Measurements from ENCODE around the gene ITPRID2.

The ITPRID2 gene

DNA sequence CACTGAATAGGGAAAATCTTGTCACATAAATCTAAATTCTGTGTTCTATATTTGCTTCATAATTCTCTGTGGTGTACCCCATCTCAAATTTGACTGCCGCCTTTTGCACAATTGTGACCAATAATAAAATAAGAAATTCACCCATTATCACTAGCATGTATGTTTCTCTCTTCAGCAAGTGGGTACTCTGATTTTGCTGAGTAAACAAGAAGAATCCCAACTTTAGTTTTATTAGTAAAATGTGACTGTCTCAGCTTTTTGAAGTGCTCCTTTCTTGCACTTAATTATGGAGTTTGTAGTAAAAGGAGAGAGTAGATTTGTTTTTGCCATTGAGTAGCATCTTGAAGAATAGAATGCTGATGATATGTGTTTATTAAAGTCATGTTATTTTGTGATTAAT lies 16.1 kb downstream of the ITPRID2 start:
- H3K4me2 ChIP-seq (ENCODE audit: low read depth, low read length), result peak overlapping the region; percentile 66
- no peak overlapping the region for H3K4me3 ChIP-seq (ENCODE audit: low read length)
- no peaks in the 10 kb centered on the region for H4K20me1 ChIP-seq (ENCODE audit: insufficient read depth, low read length)
- H3K79me2 ChIP-seq (ENCODE audit: low read length), result peaks cover 28% of the 10 kb centered on the region
- no peak overlapping the region for H3K9ac ChIP-seq (ENCODE audit: low read length)
- H3K27me3 ChIP-seq (replicated peaks; ENCODE audit: insufficient read depth, low read length), result no peaks in the 10 kb centered on the region
- H3K9me3 ChIP-seq (replicated peaks; ENCODE audit: insufficient read depth, low read length), result no peaks in the 10 kb centered on the region
- no peak for DNase-seq
- H3K36me3 ChIP-seq (replicated peaks; ENCODE audit: insufficient read depth, low read length), result no peaks in the 10 kb centered on the region; the same call in 1 of the 2 replicates
- peaks cover 36% of the 10 kb centered on the region for H3F3A ChIP-seq (ENCODE audit: insufficient read depth, low read length)
- no peaks in the 10 kb centered on the region for H3K9me2 ChIP-seq (replicated peaks; ENCODE audit: insufficient read depth, low read length)
- H3K4me1 ChIP-seq (ENCODE audit: low read length), result peaks cover 61% of the 10 kb centered on the region
- peak overlapping the region; percentile 34; the same call in 1 of the 2 replicates for H3K27ac ChIP-seq (ENCODE audit: low read length)
- no peak overlapping the region for H2AFZ ChIP-seq (ENCODE audit: low read length)
- TF ChIP-seq EZH2 (optimal IDR thresholded peaks at IDR 0.05; ENCODE audit: low read depth, low read length) (no peak), EZH2phosphoT487 (IDR thresholded peaks at IDR 0.05; ENCODE audit: low read length) (no peak)
- TF ChIP-seq, protein P1, sequence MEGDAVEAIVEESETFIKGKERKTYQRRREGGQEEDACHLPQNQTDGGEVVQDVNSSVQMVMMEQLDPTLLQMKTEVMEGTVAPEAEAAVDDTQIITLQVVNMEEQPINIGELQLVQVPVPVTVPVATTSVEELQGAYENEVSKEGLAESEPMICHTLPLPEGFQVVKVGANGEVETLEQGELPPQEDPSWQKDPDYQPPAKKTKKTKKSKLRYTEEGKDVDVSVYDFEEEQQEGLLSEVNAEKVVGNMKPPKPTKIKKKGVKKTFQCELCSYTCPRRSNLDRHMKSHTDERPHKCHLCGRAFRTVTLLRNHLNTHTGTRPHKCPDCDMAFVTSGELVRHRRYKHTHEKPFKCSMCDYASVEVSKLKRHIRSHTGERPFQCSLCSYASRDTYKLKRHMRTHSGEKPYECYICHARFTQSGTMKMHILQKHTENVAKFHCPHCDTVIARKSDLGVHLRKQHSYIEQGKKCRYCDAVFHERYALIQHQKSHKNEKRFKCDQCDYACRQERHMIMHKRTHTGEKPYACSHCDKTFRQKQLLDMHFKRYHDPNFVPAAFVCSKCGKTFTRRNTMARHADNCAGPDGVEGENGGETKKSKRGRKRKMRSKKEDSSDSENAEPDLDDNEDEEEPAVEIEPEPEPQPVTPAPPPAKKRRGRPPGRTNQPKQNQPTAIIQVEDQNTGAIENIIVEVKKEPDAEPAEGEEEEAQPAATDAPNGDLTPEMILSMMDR (IDR thresholded peaks at IDR 0.05; ENCODE audit: low read length), result no peak

GRCh38 chr2:181910028-181910831 lies 18.7 kb downstream of the ITPRID2 start:
- Histone ChIP-seq H3K9ac (ENCODE audit: low read length) (no peak overlapping the region), H3K79me2 (ENCODE audit: low read length) (peaks cover 24% of the 10 kb centered on the region), H3K9me3 (replicated peaks; ENCODE audit: insufficient read depth, low read length) (no peaks in the 10 kb centered on the region), H3K27me3 (replicated peaks; ENCODE audit: insufficient read depth, low read length) (no peaks in the 10 kb centered on the region), H3K36me3 (replicated peaks; ENCODE audit: insufficient read depth, low read length) (no peaks in the 10 kb centered on the region; the same call in 1 of the 2 replicates), H3K27ac (ENCODE audit: low read length) (no peak overlapping the region), H2AFZ (ENCODE audit: low read length) (no peak overlapping the region), H3K9me2 (replicated peaks; ENCODE audit: insufficient read depth, low read length) (no peaks in the 10 kb centered on the region), H4K20me1 (ENCODE audit: insufficient read depth, low read length) (no peaks in the 10 kb centered on the region), H3K4me1 (ENCODE audit: low read length) (peaks cover 61% of the 10 kb centered on the region), H3K4me3 (ENCODE audit: low read length) (no peak overlapping the region), H3F3A (ENCODE audit: insufficient read depth, low read length) (peaks cover 36% of the 10 kb centered on the region), H3K4me2 (ENCODE audit: low read depth, low read length) (peak overlapping the region; percentile 19; the same call in 1 of the 2 replicates)
- TF ChIP-seq EZH2 (optimal IDR thresholded peaks at IDR 0.05; ENCODE audit: low read depth, low read length) (no peak), EZH2phosphoT487 (IDR thresholded peaks at IDR 0.05; ENCODE audit: low read length) (no peak)
- TF ChIP-seq, protein P1 (IDR thresholded peaks at IDR 0.05; ENCODE audit: low read length), result no peak
- DNase-seq, result no peak

DNA sequence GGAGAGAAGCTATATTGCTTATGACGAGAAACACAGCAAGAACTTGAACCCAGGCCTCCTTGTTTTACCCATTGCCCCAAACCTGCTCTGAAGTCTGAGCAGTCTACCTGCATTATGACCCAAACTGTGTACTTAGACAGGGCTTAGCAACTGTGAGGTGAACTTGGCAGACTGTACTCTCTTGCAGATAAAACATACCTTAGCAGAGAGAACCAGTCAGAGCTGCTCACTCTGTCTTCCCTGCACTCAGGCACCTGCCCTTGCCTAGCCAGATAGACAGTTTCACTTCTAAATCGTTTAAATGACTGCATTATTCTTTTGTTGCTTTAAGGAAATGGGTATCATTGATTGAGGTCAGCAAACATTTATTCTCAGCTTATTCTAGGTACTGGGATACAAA lies 20.3 kb downstream of the ITPRID2 start:
- H2AFZ ChIP-seq (ENCODE audit: low read length), result no peak overlapping the region
- H3K4me3 ChIP-seq (ENCODE audit: low read length), result no peak overlapping the region
- H4K20me1 ChIP-seq (ENCODE audit: insufficient read depth, low read length), result no peaks in the 10 kb centered on the region
- H3K9ac ChIP-seq (ENCODE audit: low read length), result no peak overlapping the region
- no peak overlapping the region for H3K4me2 ChIP-seq (ENCODE audit: low read depth, low read length)
- peak overlapping the region; percentile 39; the same call in 1 of the 2 replicates for H3K27ac ChIP-seq (ENCODE audit: low read length)
- H3K9me2 ChIP-seq (replicated peaks; ENCODE audit: insufficient read depth, low read length), result no peaks in the 10 kb centered on the region
- TF ChIP-seq, protein P1 (IDR thresholded peaks at IDR 0.05; ENCODE audit: low read length), result no peak
- TF ChIP-seq EZH2phosphoT487 (IDR thresholded peaks at IDR 0.05; ENCODE audit: low read length), result no peak
- TF ChIP-seq EZH2 (optimal IDR thresholded peaks at IDR 0.05; ENCODE audit: low read depth, low read length), result no peak
- H3K79me2 ChIP-seq (ENCODE audit: low read length), result peaks cover 14% of the 10 kb centered on the region
- peaks cover 27% of the 10 kb centered on the region for H3F3A ChIP-seq (ENCODE audit: insufficient read depth, low read length)
- H3K36me3 ChIP-seq (replicated peaks; ENCODE audit: insufficient read depth, low read length), result peaks cover 4% of the 10 kb centered on the region; the same call in 1 of the 2 replicates
- no peaks in the 10 kb centered on the region for H3K27me3 ChIP-seq (replicated peaks; ENCODE audit: insufficient read depth, low read length)
- H3K9me3 ChIP-seq (replicated peaks; ENCODE audit: insufficient read depth, low read length), result no peaks in the 10 kb centered on the region
- DNase-seq, result peak; percentile 82
- H3K4me1 ChIP-seq (ENCODE audit: low read length), result peaks cover 53% of the 10 kb centered on the region
